ENCODE measurements around the gene PDYN.

GRCh38 chr20:1959156-1959555 is 34.7 kb downstream of the PDYN start:
- TF ChIP-seq CTCF (IDR thresholded peaks at IDR 0.05) (no peak), POLR2A (IDR thresholded peaks at IDR 0.05) (no peak)

All from esophagus squamous epithelium (tissue), 4 donors.